H1 (cell line): ENCODE results near the gene GNGT2. TPM values are rescaled to one million over a fixed set of nuclear protein-coding genes. Genes with fewer than 3 reads are reported as not detected.

Source experiments
- ATF2 ChIP-seq: IDR thresholded peaks from 2 replicates; pipeline ENCODE4 v1.6.1; 2012; ENCODE audit warnings: low read length, inconsistent platforms
- BACH1 ChIP-seq: IDR thresholded peaks from 2 replicates; pipeline ENCODE4 v1.6.1; 2012; ENCODE audit warnings: low read length, improper control_type of control experiment
- CBX5 ChIP-seq: fragments of 300-800, 300-1000 bp; sonication (generic); IDR thresholded peaks from 2 replicates; pipeline ENCODE4 v1.7.1; 2016; ENCODE audit warnings: antibody characterized with exemption, low read length, low read depth
- CHD1 ChIP-seq: IDR thresholded peaks from 2 replicates; pipeline ENCODE4 v1.6.1; 2012; ENCODE audit warnings: low read depth, low read length, improper control_type of control experiment
- EGR1 ChIP-seq: IDR thresholded peaks from 2 replicates; pipeline ENCODE4 v1.6.1; 2011; ENCODE audit warnings: low read depth, low read length, borderline replicate concordance
- EP300 ChIP-seq, 2 experiments: IDR thresholded peaks; 1 replicate in 1 of 2; 2 replicates in 1 of 2; pipeline ENCODE4 v1.6.1; 2011 to 2012; ENCODE audit warnings: low read depth in 2 of 2, low read length in 2 of 2, mild to moderate bottlenecking in 2 of 2, borderline replicate concordance in 1 of 2, inconsistent platforms in 1 of 2, moderate library complexity in 1 of 2
- GTF2F1 ChIP-seq: IDR thresholded peaks from 2 replicates; pipeline ENCODE4 v1.6.1; 2012; ENCODE audit warnings: low read depth, low read length, improper control_type of control experiment, borderline replicate concordance
- JUND ChIP-seq: IDR thresholded peaks from 2 replicates; pipeline ENCODE4 v1.6.1; 2011; ENCODE audit warnings: mild to moderate bottlenecking, improper control_type of control experiment, low read length
- NRF1 ChIP-seq: IDR thresholded peaks from 2 replicates; pipeline ENCODE4 v1.6.1; 2011; ENCODE audit warnings: mild to moderate bottlenecking, low read depth, low read length, improper control_type of control experiment
- RAD21 ChIP-seq, 2 experiments: IDR thresholded peaks in 1 of 2; conservative IDR thresholded peaks in 1 of 2; 2 replicates each; pipeline ENCODE4 v1.6.1; 2011; ENCODE audit warnings: low read depth in 2 of 2, low read length in 2 of 2, improper control_type of control experiment in 1 of 2, inconsistent platforms in 1 of 2, mild to moderate bottlenecking in 1 of 2, moderate library complexity in 1 of 2
- RBBP5 ChIP-seq: IDR thresholded peaks from 2 replicates; pipeline ENCODE4 v1.7.1; 2012; ENCODE audit warnings: low read depth, mild to moderate bottlenecking, inconsistent platforms, low read length, moderate library complexity, borderline replicate concordance
- RFX5 ChIP-seq: IDR thresholded peaks from 2 replicates; pipeline ENCODE4 v1.6.1; 2011; ENCODE audit warnings: low read depth, low read length, improper control_type of control experiment, borderline replicate concordance
- RXRA ChIP-seq: IDR thresholded peaks from 2 replicates; pipeline ENCODE4 v1.6.1; 2011; ENCODE audit warnings: low read depth, mild to moderate bottlenecking, low read length, moderate library complexity; ENCODE audit not compliant: insufficient read depth
- SAP30 ChIP-seq: fragments of 300-600 bp; sonication (generic); IDR thresholded peaks from 2 replicates; pipeline ENCODE4 v1.7.1; 2012; ENCODE audit warnings: low read length, moderate library complexity, mild to moderate bottlenecking, inconsistent platforms; ENCODE audit not compliant: insufficient read depth, insufficient replicate concordance
- SP1 ChIP-seq: IDR thresholded peaks from 2 replicates; pipeline ENCODE4 v1.6.1; 2011; ENCODE audit warnings: low read depth, low read length
- TAF1 ChIP-seq: IDR thresholded peaks from 2 replicates; pipeline ENCODE4 v1.6.1; 2011; ENCODE audit warnings: mild to moderate bottlenecking, low read depth, low read length
- TCF12 ChIP-seq: IDR thresholded peaks from 2 replicates; pipeline ENCODE4 v1.6.1; 2011; ENCODE audit warnings: low read depth, mild to moderate bottlenecking, low read length
- YY1 ChIP-seq: IDR thresholded peaks from 2 replicates; pipeline ENCODE4 v1.6.1; 2011; ENCODE audit warnings: low read depth, mild to moderate bottlenecking, low read length
- polyA plus RNA-seq, 7 experiments: library from polyadenylated mRNA; depleted of rRNA in 3 of 7; stranded (reverse) in 5 of 7; unstranded in 2 of 7; fragments of >200 nt in 5 of 7; fragments of 200-250 nt in 2 of 7; gene quantifications; 1 replicate in 5 of 7; 2 replicates in 1 of 7; 4 replicates in 1 of 7; pipeline versions ENCODE4 v1.2.1 to v1.2.3, GENCODE V29; 2011 to 2013; ENCODE audit warnings: missing spikeins in 2 of 7, mixed read lengths in 2 of 7
- total RNA-seq: library from RNA; stranded (reverse); fragmentation: NEBNext Ultra II Directional; extraction: Animal tissue kit (Norgen Biotek cat#: 25700); gene quantifications from 2 replicates; pipeline ENCODE4 v1.2.1, GENCODE V29; 2021
- TF ChIP-seq, protein P1 (sequence below): IDR thresholded peaks from 2 replicates; pipeline ENCODE4 v1.6.1; 2012; ENCODE audit warnings: inconsistent platforms
- TF ChIP-seq, protein P2 (sequence below): IDR thresholded peaks from 2 replicates; pipeline ENCODE4 v1.6.1; 2012; ENCODE audit warnings: inconsistent platforms

Gene GNGT2
- total and polyA plus RNA-seq, 2 of the 8 experiments (the other 6 are each of a cell fraction or from before 2014, with no cell fraction given): 1.3 to 1.4 TPM

DNA sequence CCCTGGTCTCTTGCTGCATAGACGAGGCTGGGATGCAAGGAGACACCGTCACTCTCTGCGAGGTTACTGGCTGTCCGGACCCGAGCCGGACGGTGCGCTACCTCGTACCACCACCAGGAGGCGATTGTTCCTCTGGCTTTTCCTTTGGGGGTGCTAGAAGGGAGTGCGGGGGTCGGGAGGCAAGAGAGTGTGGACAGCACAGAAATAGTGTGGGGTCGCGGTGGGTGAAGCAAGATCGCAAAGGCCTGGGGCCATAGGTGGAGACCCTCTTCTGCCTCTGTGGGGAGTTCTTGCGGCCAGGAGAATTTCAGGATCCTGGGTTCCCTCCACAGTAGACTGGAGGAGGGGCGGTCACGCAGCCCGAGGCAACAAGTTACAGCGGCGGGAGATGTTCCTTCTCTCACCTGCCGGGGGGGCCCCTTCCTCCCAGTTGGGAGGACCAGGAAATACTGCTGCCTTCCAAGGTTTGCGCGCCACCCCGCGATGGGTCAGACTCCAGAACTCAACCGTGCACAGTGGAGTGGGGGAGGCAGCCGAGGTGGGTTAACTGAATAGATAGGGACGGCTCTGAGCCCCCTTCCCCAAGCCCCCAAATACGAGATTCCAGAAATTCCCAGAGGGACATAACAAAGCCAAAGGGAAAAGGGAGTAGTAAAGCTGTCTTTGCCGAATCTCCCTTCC, 13.3 kb upstream of the GNGT2 start (continued):
- TF ChIP-seq CBX5: no peak
- TF ChIP-seq, protein P1, sequence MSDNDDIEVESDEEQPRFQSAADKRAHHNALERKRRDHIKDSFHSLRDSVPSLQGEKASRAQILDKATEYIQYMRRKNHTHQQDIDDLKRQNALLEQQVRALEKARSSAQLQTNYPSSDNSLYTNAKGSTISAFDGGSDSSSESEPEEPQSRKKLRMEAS: no peak
- no peak for TF ChIP-seq GTF2F1
- no peak for TF ChIP-seq ATF2
- no peak for TF ChIP-seq NRF1
- no peak for TF ChIP-seq TAF1
- no peak for TF ChIP-seq SAP30
- TF ChIP-seq, protein P2, sequence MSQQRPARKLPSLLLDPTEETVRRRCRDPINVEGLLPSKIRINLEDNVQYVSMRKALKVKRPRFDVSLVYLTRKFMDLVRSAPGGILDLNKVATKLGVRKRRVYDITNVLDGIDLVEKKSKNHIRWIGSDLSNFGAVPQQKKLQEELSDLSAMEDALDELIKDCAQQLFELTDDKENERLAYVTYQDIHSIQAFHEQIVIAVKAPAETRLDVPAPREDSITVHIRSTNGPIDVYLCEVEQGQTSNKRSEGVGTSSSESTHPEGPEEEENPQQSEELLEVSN: no peak
- no peak for TF ChIP-seq EGR1
- TF ChIP-seq TCF12: no peak
- no peak for TF ChIP-seq SP1
- no peak for TF ChIP-seq YY1
- TF ChIP-seq JUND: no peak
- TF ChIP-seq EP300 (IDR thresholded peaks at IDR 0.05; ENCODE audit: borderline replicate concordance in 1 of 2, low read depth in 2 of 2, low read length in 2 of 2): no peak
- TF ChIP-seq CHD1: no peak
- TF ChIP-seq BACH1: no peak
- no peak for TF ChIP-seq RFX5
- no peak for TF ChIP-seq RXRA
- TF ChIP-seq RBBP5: 0 out of 2 replicates have a peak, but pooled peaks have one; percentile 16
- peak; percentile 50 to 65 for TF ChIP-seq RAD21 (IDR thresholded peaks at IDR 0.05 in 1 of 2, conservative IDR thresholded peaks at IDR 0.05 in 1 of 2; ENCODE audit: low read depth in 2 of 2, low read length in 2 of 2)
